ENCODE measurements around the gene OSMR.

- TF ChIP-seq CTCF (IDR thresholded peaks at IDR 0.05) (no peak), POLR2A (IDR thresholded peaks at IDR 0.05) (no peak)
These were observed 7.9 kb upstream of the OSMR start for GRCh38 chr5:38837932-38838331.

All from tibial nerve (tissue), 3 donors.